ENCODE data around the gene RRH.

RRH gene

DNA sequence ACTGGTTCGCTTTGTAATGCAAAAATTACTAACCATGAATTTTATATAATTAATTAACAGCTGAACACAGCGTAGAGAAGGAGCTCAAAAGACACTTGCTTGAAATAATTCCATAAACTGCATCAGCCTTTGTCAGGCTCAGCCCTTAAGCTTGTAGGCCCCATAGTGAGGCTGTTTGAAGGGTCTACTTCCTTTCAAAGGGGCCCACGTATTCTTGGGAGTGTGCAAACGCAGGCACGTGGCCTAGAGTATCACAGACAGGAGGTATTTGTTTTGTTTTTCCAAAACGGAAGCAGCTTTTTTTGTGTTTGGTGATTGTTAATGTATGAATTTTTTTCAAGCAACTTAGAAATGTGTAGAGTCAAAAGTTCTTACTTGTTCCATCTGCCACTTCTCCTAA lies 59.3 kb downstream of the RRH start:
- no peak for DNase-seq (ENCODE audit: low spot score)

DNA sequence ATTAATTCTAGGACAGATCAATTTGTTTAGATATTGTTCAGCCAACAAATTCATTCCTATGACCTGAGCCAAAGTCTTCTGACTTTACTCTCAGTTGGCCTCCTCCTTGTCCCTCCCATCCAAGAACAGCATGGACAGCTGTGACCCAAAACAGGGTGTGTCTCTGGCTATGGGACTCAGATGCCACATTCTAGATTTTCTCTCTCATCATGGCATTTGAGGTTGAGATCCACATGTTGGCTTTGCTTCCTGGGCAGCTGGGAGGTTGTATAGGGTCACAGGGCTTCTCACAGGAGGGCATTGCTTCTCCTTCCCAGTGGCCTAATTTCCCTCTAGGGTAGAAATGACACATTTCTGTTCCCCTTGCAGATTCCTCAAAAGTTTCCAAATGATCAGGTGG lies 62.3 kb downstream of the RRH start:
- no peak for DNase-seq (ENCODE audit: low spot score)

Measured in HuH-7.5 (cell line).